HG03175 (cell line): ENCODE results near the gene SEMA5B.
A peak's percentile ranks its signal among the peaks of the same experiment; 100 is the strongest.

Experiments
- ATAC-seq: cut with Tn5 transposase; IDR thresholded peaks from one replicate; pipeline ENCODE4 v1.9.1; 2021; ENCODE audit warnings: mild to moderate bottlenecking, moderate library complexity; ENCODE audit not compliant: unreplicated experiment

Gene SEMA5B

DNA sequence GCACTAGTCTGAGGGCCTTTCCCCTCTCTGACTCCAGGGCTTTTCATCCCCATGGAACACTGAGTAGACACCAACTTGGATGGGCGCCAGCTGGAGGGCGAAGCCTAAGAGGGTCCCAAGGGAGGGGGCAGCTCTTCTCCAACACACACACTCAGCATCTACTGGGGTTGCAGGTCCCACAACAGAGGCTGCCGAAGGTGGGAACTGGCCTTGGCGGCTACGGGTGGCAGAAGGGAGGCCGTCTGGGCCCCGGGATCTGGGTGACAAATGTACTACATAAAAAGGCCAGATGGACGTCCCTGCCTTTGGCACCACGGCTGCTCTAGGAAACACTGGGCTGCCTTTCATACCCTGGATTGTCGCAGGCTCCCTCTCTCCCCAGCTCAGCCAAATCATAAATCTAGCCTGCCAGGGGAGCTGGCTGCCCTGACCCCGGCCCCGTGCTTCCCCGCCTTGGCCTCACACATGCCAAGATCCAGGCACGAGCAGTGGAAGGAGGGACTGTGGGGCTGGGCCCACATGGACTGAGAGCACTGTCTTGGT lies 31.5 kb downstream of the SEMA5B start:
- no peak for ATAC-seq

DNA sequence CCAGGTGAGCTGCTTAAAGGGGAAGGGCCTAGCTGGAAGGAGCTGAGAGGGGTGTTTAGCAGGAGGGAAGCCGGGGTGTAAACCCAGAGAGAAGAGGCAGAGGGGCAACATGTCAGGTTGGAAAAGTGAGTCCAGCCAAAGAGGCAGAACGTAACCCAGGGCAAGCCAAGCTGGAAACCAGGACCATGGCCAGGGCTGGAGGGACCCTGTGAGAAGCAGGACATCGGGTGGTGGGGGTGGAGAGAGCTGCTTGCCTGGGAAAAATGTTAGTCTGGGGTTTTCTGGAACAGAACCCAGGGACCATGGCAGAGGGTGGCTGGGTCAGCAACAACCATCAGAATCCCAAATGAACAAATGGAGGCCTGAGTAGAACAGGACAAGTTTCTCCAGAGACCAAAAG lies 32.6 kb downstream of the SEMA5B start:
- no peak for ATAC-seq

DNA sequence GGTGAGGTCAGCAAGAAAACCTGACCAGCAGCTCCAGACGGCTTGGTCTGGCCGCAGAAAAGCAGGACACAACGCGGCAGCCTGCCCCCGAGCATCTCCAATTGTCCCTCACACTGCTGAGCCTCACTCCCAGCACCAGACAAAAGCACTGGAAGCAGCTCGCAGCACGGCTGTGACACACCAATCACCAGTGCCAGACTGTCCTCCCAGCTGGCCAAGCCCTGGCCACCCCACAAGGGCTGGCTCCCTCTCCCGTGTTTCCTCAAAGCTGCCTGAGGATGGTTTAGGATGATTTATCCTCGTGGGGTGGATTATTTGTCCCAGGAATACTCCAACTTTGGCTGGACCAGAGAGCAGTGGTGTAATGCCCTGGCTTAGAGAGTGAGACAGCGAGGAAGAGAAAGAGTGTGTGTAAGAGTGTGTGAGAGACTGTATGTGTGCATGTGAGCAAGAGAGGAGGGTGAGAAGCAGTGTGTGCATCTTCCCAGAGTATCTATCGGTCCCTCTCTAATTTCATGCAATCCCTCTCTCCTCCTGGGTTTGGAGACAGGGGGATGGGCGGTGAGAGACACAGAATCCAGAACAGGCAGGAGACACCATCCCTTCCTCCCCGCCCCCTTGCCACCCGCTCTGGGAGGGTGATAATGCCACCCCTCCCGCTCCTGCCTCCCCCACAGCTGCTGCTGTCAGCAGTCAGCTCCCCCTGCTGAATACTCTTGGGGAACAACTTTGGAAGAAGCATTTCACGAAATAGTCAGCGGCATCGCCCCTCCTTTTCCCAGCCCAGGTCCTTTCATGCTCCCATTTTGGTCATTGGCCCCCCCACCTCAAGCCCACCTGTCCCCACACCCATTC lies 34.2 kb downstream of the SEMA5B start:
- no peak for ATAC-seq

DNA sequence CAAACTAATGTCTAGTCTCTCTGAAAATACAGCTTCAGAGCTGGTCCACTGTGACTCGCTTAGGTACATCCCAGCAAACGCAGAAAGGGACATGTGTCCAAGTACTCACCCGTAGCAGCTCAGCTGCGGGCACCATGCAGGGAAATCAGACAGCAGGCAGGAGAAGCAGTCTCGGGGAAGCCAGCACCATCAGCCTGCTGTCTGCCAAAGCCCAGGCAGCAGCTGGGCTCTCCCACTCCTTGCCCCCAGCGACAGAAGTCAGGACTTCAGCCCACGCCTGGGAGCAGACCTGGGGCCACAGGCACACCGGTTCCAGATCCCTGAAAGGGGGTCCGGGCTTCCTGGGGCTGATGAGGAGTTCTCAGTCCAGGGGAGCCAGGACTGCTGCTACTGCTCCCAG lies 34.9 kb downstream of the SEMA5B start:
- ATAC-seq: no peak

DNA sequence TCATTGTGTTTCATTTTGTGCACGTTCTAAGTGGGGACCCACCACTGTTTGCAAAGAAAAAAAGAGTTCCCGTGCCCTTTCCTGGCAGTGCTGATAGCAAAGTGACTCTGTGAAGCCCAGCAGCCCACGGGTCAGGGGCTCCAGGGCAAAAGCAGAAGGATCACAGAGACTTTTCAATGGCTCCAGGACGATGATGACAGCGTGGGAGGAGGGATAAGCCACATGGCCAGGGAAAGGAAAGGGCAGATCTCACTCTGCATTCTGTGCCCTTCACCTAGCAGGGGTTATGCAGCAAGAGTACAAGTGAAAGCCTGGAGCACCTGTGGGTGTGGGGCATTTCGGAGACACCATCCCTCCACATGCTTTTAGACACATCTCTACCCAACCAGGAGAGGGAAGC lies 35.4 kb downstream of the SEMA5B start:
- ATAC-seq: no peak

DNA sequence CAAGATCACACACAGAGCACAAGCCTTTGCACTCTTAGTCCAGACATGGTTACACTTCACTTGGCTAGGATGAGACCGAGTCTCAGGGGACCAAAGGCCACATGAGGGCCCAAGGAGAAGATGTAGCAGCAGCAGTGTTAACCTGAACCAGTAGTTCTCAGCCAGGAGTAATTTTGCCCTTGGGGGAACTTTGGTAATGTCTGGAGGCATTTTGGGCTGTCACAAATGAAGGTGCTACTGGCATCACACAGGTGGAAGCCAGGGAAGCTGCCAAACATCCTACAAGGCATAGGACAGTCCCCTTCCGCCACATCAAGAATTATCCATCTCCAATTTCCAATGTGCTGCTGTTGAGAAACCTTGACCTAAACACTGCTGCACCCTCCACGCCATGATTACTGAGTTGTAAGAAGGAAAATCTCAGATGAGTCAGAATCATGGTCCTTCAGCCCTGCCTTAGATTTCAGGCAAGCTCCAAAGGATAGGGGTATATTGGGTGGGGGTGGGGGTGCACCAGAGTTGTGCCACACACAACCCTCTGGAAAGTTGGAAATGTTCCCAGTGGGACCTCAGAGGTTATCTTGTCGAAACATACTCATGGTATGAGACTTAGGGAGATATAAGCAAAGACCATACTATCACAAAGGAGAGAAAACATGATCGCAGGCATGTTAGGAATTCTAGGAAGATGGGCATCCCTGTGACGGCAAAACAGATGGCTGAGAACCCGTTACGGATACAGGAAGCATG lies 36.2 kb downstream of the SEMA5B start:
- ATAC-seq: no peak

DNA sequence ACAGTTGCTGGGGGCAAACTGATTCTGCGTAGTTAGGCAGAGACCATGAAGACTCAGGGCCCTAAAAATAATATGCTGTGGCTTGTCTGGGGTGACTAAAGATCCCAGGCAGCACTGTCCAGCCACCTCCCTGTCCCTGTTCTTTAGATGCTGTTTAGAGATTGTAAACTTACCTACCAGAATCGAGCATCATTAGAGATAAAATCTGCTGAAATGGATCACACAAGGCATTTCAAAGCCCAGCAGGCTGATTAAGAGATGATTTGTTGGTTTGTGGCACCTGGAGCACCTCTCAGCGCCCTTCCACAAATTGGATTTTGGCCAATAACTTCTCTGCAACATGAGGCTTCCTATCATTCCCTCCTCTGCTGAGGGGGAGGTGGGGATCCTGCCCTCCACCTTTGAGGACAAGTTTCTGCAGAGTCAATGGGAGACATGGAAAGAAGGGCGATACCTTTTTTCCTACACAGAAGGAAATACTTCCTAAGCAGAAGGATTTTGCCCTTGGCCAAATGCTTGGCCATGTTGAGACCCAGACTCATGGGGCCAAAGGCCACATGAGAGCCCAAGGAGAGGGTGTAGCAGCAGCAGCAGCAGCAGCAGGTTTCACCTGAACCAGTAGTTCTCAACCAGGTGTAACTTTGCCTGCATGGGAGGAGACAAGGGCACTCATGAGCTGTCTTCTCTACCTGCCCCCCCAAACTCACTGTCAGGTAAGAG lies 37.5 kb downstream of the SEMA5B start:
- no peak for ATAC-seq

DNA sequence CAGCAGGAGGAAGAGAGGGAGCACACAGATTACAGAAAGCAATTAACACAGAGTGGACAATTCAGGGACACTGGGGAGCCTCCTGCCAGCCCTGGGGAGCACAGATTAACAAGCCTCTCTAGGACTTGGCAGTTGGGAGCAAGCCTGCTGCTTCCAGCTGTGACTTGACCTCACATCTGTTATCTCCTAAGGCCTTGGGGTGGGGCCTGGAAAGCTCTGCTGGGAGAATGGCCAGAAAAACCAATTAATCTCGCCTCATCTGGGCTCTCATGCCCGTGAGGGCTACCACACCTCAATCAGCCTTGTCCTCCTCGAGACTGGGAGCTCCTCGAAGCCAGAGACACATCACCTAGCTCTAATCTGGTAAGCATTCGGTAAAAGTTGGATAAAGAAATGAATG lies 39.1 kb downstream of the SEMA5B start:
- no peak for ATAC-seq

DNA sequence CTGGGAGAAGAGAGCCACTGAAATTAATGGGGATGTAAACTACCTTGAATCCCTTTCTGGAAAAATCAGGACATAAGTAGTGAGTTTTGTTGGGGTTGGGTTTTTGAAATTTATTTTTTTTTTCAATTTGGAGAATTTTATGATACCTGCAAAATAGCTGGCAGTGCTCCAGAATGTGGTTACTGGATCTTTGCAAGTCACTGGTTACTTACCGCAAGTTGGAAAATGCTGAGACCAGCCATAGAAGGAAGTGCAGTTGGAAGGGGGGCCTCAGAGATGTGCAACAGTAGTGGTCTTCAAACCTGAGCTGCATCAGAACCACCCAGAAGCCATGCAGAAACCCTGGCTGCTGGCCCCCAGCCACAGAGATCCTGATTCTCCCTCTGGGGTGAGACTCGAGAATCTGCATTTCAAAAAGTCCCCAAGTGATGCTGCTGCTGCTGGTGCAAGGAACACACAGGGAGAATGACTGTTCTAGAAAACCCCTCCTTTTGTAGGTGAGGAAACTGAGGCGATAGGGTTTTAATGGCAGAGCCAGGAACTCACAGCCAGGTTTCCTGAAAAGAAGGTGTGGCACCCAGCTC lies 39.7 kb downstream of the SEMA5B start:
- no peak for ATAC-seq

DNA sequence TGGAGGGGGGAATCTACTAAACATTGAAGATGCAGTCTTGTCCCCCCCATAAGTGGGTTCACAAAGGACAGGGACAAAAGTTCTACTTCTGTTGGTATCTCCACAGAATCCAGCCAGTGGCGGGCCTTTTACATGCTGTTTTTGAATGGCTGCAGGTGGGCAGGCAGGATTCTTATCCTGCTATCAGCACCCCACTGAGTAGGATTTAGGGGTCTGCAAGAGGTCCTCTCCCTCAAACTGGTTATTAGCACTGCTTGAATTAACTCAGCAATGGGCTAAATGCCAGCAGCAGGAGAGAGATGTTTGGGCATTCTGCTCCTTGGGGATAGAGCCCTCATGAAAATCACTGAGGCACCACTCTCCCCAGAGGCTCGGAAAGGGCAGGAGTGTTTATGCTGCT lies 40.3 kb downstream of the SEMA5B start:
- no peak for ATAC-seq

DNA sequence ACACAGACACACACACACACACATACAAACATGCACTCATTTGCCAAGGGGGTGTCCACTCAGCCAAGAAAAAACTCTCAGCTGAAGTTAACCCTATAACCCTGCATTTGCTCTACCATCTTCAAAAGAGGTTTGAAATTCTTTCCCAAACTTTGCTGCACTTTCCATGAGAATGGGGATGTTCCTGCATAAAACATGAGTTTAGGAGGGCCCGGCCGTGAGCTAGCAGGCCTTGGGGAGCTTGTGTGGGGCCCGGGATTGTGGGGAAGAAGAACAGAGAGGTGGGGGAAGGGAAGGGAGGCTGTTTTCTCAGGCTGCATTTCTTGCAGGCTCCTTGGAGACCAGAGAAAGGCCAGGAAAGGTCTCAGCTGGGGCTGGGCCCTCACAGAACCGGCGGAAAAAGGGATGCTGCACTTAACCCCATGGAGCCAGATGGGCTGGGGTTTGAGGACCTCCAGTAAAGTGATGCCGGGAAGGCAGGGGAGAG lies 40.8 kb downstream of the SEMA5B start:
- no peak for ATAC-seq

DNA sequence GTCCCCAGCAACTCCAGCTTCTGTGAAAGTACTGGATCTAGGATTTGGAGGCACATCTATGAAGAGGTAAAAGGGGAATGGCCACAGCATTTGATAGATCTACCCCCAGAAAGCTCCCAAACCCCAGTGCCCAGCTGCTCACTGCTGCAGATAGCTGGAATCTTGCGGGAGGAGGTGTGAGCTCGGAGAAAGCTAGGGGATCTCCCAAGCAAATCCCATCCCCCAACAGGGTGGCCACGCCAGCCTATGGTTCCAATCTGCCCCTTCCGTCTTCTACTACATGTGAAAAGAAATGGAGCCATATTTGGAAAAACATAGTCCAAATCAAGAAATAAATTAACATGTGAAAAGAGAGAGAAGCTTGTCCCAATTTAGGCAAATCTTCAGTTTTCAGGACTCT lies 42.0 kb downstream of the SEMA5B start:
- no peak for ATAC-seq

DNA sequence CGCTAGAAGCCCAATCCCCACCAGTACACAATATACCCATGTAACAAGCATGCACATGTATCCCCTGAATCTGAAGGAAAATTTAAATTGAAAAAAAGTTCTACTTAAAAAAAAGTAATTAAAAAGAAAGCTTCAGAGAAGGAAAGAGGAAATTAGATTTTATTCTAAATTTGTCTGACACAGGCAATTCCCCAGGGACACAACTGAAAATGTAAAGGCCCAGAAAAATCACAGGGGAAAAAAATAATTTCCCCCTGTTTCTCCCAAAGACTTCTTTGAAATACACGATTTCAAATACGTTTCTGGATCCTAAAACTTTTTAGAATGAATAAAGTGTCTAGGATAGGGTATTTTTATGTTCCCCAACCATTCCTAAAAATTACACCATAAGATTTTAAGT lies 42.9 kb downstream of the SEMA5B start:
- no peak for ATAC-seq

DNA sequence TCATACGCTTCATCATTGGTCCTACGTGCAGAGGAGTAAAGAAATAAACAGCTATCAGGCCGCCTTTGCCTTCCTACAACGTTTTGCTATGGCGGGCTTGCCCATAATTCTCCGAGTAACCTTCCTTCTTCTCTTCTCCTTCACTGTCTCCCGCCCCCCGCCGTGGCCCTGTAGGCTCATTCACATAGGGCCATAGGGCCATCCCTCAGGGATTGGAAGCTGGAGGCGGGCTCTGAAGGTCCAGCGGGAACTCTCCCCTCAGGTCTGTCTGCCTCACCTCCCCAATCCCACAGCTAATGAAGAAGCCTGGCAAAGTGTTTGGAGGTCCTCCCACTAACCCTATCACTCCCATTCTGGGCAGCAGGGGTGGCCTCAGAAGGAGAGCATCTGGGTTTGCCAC lies 43.6 kb downstream of the SEMA5B start:
- ATAC-seq: no peak

DNA sequence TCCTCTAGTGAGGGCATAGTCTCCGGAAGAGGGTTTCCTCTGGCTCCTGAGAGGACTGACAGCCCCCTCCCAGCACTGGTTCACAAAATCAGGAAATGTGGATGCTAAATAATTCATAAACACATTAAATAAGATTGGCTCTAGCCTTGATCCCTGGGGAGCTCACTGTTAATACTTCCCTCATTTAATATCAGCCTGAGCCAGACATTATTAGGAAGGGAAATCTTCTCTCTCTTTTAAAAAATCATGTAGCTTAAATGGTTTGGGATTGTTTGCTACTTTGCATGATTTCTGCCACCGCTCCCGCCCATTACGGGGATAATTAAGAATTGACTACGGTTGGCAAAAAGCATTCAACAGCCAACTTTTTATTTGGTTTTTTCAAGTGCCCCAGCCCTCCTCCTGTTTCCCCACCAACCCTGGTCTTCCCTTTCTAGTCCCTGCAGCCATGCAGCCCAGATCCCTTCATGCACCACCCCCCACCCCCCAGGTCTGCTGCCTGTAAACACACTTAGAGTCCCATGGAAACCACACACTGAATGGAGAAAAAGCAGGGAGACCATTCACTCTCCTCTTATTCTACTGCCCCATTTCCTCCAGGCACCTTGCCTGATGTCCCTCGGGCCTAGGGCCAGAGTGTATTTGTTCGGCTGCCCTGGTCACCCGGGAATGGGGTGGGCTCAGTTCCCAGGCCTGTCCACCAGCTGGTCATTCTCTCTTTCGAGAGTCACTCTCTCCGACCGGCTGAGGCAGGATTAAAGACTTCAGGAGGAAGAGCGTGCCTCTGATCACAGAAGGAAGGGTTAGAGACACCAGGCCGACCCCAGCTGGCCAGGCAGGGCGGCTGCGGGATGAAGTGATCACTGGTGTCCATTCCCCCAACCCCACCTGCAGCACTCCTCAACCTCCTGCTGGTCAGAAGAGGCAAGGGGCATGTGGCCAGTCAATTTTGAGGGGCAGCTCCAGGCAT lies 45.1 kb downstream of the SEMA5B start:
- ATAC-seq: no peak

DNA sequence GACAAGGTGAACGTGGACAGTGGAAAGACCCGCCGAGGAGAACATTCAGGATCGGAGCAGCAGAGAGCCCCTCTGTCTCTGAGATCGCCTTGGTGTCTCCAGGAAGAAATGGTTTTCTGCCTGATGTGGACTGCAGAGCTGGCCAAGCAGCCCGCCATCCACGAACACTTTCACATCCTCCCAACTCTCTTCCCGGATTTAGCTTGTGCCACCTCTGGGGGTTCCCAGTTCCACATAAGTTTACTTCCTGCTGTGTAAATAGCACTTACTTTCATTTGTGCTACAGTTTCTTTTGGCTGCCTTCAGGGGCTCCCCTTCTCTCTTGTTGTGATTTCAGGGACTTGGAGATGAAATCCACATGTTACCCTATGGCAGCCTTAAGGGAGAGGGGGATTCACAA lies 48.4 kb downstream of the SEMA5B start:
- no peak for ATAC-seq

DNA sequence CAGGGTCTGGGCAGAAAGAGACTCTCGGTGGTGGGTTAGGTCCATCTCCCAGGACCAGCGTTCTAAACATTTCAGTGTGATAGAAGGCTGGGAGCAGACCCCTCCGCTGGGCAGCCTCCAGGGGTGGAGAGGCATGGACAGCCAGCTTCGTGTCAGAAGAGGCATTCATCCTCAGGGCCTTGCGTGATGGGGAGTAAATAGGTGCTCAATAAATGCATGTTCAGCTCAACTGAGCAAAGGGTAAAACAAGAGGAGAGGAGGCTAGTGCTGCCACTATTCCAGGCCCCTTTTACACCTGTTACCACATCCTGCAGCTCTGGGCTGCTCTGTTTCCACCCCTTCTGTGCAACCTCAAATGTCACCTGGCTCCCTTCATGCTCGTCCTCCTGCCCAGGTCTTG lies 49.0 kb downstream of the SEMA5B start:
- ATAC-seq: no peak

DNA sequence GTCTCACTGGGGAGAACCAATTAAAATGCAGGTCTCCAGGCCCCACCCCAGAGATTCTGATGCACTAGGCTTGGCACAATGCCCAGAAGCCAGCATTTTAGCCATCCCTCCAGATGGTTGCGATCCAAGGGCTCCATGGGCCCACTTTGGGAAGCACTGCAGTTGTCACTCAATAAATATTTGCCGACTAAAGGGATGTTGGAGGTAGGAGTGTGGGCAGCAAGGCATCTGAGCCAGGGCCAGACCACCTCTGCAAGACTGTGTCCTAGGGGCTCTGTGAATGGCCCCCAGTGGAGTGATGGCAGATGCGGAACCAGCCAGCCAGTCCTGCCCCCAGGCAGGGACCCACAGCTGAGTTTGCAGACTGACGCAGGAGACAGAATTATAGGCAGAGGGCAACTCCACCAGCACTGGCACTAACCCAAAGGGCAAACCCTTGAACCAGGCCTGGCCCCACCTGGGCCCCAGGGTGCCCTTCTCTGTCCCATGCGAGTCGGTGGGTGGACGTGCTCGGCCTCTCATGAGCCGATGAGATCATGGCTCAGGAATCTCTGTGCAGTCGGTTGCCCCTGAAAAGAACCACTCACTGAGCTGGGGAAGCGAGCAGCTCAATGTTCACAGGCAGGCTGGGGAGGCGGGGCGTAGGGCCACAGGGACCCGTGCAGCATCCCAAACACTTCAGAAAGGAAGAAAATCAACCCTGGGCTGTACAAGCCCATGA lies 49.7 kb downstream of the SEMA5B start:
- no peak for ATAC-seq

DNA sequence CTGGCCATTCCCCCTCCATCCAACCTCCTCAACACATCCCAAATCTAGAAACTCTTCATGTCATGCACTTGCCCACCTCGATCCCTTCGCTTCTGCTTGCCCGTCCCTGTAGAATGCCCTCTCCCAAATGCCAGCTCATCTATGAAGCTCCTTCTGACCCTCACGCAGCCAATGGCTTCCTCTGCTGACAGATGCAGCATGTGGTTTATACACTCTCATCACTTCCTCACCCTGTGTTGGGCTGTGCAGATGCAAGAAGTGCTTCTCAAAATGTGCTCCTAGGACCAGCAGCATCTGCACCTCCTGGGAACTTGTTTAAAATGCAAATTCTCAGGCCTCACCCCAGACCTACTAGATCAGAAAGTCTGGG lies 51.7 kb downstream of the SEMA5B start:
- peak; percentile 58 for ATAC-seq
